BLaER1 (cell line): ENCODE results near the gene ZBED4.
A peak's percentile ranks its signal among the peaks of the same experiment; 100 is the strongest.

Source experiments
- H3K27ac ChIP-seq: shearing (Covaris generic); formaldehyde crosslinking; 2 replicates; pipeline ENCODE4 v1.8.1; 2022
- H3K27me3 ChIP-seq: shearing (Covaris generic); formaldehyde crosslinking; 2 replicates; pipeline ENCODE4 v1.8.1; 2022
- H3K36me3 ChIP-seq: shearing (Covaris generic); formaldehyde crosslinking; 2 replicates; pipeline ENCODE4 v1.8.1; 2022
- H3K4me1 ChIP-seq: shearing (Covaris generic); formaldehyde crosslinking; 2 replicates; pipeline ENCODE4 v1.8.1; 2022
- H3K4me2 ChIP-seq: shearing (Covaris generic); formaldehyde crosslinking; 2 replicates; pipeline ENCODE4 v1.8.1; 2022
- H3K4me3 ChIP-seq: shearing (Covaris generic); formaldehyde crosslinking; 2 replicates; pipeline ENCODE4 v1.8.1; 2022
- H3K9ac ChIP-seq: shearing (Covaris generic); formaldehyde crosslinking; 2 replicates; pipeline ENCODE4 v1.8.1; 2022
- H3K9me3 ChIP-seq: shearing (Covaris generic); formaldehyde crosslinking; 2 replicates; pipeline ENCODE4 v1.8.1; 2022
- H4K20me1 ChIP-seq: shearing (Covaris generic); formaldehyde crosslinking; 2 replicates; pipeline ENCODE4 v1.8.1; 2022
- Cebpa-rat ChIP-seq: shearing (Covaris generic); IDR thresholded peaks from 2 replicates; pipeline ENCODE4 v1.8.1; 2022

The ZBED4 gene

DNA sequence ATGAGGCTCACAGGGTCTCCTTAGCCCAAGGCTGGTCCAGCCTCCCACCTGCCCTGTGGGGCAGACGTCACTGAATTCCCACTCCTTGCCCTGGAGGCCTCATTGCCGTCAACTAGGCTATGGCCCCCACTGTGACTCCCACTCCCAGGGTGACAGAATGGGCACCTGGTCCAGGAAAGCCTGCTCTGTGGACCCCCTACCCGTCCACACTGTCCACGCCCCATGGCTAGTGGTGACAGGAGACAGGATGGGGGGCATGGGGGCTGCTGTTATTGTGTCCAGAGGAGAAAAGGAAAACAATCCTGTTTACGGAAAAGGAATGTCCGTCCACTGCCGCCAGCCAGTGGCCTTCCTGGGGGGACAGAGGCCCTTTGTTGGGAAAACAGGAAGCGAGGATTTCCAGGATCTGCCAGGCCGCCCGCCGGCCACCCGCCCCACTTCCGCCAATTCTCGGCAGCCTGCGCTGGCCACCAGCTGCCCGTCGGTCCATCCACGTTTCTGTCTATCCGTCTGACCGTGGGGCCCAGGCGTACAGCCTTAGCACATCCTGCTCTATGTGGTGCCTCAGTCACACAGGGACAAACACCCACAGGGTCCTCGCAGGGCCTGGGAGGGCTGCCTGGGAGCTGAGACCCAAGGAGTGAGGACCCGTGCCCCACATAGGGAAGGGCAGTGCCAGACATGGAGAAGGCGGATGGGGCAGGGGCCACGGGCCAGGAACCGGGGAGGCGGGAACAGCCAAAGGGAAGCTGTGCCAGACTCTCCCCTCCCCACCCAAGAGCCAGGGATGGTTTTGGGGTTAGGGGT, 84.3 kb downstream of the ZBED4 start:
- Histone ChIP-seq H3K4me1 (peaks cover 54% of the 10 kb centered on the region), H3K36me3 (peaks cover 7% of the 10 kb centered on the region; the same call in 1 of the 2 replicates), H3K9me3 (peaks cover 19% of the 10 kb centered on the region), H3K27me3 (no peaks in the 10 kb centered on the region), H4K20me1 (no peaks in the 10 kb centered on the region), H3K4me2 (peak overlapping the region; percentile 99), H3K4me3 (peak overlapping the region; percentile 62), H3K9ac (peak overlapping the region; percentile 73), H3K27ac (peak overlapping the region; percentile 84)
- no peak for TF ChIP-seq Cebpa-rat

DNA sequence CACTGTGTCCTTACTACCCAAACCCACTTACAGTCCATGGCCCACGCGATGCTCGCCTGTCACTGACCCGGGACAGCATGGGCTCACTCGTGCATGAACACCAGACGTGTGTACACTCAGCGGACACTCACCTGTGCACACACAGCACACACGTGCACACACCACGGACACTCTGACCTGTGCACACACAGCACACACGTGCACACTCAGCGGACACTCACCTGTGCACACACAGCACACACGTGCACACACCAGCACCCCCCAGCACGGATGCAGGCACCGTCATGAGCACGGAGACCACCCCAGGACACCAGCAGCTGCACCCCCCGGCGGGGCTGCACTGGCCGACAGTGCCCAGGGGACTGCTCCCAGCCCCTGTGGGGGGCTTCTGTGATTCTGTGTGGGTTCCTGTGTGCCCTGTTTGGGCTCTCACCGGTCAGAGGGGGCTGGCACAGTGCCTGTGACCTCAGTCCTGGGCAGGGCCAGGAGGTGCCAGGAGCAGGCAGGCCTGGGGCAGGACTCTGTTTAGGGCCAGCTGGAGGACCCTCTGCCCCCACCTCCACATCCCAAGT, 85.0 kb downstream of the ZBED4 start:
- peak overlapping the region; percentile 13; the same call in 1 of the 2 replicates for H3K27ac ChIP-seq
- H3K4me3 ChIP-seq: no peak overlapping the region
- H3K27me3 ChIP-seq: no peaks in the 10 kb centered on the region
- peaks cover 19% of the 10 kb centered on the region for H3K9me3 ChIP-seq
- peak overlapping the region; percentile 99 for H3K4me2 ChIP-seq
- no peak for TF ChIP-seq Cebpa-rat
- H4K20me1 ChIP-seq: no peaks in the 10 kb centered on the region
- H3K4me1 ChIP-seq: peaks cover 47% of the 10 kb centered on the region
- peaks cover 7% of the 10 kb centered on the region; the same call in 1 of the 2 replicates for H3K36me3 ChIP-seq
- 0 out of 2 replicates have a peak overlapping the region, but pooled peaks have one; percentile 73 for H3K9ac ChIP-seq
